Stimulated activated CD4-positive, alpha-beta T cell treated with anti-CD3 and anti-CD28 coated beads, Interleukin-1b, Interleukin-23, amount 100 ng/mL, for 1 hour (primary cell): ENCODE data around the gene ARFGEF2.
"Not testable (repeated sequence)": the region's sequence is repeated elsewhere in the genome, so short reads cannot be mapped to it uniquely, and the experiment has no call there.

Experiments
- DNase-seq, 2 donors: peaks; one replicate each; pipeline ENCODE4 v3.0.0-alpha.2; 2020; ENCODE audit warnings: low read depth in 2 of 2

The ARFGEF2 gene

GRCh38 chr20:48951646-48952045 is 30.1 kb downstream of the ARFGEF2 start:
- DNase-seq: no peak

DNA sequence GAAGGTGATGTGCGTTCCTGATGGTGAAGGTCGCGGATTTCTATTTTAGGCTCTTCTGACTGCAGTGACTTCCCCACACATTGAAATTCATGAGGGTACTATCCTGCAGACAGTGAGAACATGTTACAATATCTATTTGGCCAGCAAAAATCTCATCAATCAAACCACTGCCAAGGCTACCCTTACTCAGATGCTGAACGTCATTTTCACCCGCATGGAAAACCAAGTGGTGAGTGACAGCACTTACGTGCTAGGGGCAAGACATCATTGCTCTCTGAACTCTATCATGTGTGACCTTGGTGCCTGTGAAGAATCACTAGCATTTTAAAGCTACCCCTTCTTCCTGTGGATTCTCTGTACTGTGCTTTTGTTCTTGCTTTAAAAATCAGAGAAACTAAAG is 31.1 kb downstream of the ARFGEF2 start:
- DNase-seq: no peak

- DNase-seq: no peak
Observed at GRCh38 chr20:48953653-48954052, 32.1 kb downstream of the ARFGEF2 start.

DNA sequence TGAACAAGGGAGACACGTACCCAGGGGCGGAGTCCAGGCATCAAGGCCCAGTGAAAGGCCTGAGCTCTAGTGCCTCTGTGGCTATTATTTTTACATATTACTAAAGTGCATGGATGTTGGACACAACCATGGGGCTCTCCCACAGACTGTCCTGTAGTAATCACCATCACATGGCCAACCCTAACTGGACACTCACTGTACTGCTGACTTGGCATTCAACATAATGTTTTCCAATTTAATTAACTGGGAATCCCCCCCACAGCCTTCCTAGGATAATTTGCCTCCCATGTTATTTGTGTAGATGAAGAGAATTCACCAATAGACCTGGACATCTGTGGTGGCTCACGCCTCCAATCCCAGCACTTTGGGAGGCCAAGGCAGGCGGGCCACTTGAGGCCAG is 34.5 kb downstream of the ARFGEF2 start:
- DNase-seq: no peak

DNA sequence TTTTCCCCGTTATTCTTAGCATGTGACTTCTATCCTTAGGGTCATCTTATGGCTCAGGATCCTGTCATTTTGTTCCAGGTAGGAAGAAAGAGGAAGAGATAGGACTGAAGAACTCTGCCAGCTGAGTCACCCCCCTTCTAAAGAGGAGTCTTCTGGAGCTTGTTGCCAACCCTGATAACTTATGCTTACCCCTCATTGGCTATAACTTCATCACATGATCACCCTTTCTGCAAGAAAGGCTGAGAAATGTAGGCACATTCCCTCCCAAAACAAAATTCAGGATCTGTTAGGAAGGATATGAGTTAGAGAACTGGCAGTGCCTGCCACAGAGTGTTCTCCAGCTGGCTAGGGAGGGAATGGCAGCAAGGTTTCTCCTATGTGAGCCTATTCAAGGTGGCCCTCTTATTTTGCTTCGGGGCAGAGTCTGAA is 35.6 kb downstream of the ARFGEF2 start:
- no peak for DNase-seq

DNA sequence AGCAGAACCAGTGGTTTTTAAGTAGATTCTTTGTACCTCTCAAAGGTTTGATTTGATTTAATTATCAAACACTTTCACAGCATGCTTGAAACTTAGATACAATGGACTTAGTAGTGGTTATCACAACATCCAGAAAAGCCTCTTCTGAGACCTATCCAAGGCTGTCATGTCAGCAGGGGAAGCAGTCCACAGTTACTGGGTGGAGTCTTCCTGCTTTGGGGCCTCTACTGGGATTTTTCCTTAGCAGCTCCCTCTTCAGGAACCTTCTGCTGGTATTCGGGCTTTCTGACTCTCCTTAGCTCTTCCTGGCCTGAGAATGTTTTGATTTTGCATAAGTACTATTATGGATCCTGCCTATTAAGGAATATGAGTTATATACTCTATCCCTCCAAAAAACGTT is 36.0 kb downstream of the ARFGEF2 start:
- no peak for DNase-seq

DNA sequence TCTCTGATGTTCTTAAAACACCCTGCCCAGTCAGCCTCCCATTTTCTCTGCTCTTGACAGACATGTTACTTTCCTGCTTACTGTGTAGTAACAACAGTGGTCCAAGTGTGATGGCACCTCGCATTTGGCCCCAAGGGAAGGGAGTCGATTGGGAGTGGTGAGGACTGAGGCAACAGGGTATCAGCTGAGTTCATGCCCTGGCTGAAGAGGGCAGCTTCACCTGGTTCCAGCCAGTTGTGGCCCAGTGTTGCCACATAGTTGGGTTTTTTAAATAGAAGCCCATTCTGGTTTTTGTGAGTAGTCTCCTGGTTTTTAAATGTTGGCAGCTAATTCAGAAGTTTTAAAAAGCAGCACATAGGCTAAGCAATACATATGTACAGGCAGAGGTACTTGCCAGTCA is 37.2 kb downstream of the ARFGEF2 start:
- no peak for DNase-seq

DNA sequence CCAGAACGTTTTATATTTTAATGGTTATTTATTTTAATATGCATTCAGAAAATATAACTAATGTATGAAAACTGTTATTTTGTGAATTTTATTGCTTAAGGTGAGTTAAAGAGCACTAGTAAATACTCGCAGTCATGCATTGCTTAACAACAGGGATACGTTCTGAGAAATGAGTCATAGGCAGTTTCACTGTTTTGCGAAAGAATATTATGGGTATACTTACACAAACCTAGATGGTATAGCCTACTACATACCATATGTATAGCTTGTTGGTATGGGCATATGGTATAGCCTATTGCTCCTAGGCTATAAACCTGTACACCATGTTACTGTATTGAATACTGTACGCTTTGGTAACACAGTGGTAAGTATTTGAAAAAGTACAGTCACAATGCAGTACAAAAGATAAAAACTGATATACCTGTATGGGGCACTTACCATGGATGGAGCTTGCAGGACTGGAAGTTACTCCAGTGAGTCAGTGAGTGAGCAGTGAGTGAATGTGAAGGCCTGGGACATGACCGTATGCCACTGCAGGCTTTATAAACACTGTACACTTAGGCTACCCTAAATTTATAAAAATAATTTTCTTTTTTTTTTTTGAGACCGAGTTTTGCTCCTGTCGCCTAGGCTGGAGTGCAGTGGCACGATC is 38.5 kb downstream of the ARFGEF2 start:
- DNase-seq: no peak

- DNase-seq: no peak
Observed at GRCh38 chr20:48962421-48962820, 40.9 kb downstream of the ARFGEF2 start.

- DNase-seq: no peak
Observed at GRCh38 chr20:48962976-48963771, 41.7 kb downstream of the ARFGEF2 start.

DNA sequence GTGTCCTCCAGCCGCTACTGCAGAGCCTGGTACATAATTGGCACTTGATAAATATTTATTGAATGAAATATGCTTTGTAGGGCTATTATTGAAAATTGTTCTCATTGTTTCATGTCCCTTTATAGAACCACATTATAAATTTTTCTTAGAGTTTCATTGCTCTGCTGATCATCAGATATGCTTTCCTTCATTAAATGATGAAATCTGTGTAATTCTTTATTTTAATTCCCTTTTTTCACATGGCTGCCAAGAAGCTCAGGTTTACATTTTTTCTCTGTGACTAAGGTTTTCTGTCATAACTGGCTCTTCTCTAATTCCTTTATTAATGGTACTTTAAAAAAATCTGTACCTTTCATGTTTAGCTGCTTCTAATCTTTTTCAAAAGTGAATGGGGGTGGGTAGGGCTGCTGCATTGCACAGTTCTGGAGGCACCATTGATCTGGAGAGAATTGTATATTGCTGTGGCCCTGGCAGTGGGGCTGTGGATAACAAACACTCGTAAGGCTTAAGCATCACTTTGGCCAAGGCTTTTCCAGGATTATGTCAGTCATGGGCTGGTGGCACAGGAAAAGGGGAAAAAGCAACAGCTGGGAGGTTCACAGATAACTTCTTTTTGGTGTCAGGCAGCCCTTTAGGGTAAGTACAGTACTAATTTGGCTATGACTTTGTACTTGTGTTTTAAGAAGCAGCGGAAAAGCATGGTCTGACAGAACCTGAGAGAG is 43.8 kb downstream of the ARFGEF2 start:
- DNase-seq: no peak

- no peak for DNase-seq
Observed at GRCh38 chr20:48970681-48971365, 49.3 kb downstream of the ARFGEF2 start.

GRCh38 chr20:48971956-48972355 is 50.4 kb downstream of the ARFGEF2 start:
- DNase-seq: no peak

DNA sequence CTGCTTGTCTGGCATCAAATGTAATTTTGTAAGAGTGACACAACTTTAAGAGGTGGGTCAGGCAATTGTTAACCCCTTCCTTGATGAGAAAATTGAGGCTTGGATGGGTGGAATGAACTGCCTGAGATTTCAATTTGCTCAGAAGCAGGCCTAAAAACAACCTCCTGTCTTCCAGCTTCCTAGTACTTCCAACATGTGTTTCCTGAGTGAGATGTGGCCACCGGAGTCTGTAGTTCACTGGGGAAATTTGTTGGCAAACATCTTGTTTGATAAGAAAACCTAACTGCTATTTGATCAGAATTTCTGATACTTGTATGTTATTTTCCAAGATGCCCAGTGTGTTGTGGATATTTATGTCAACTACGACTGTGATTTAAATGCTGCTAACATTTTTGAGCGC is 51.3 kb downstream of the ARFGEF2 start:
- DNase-seq: no peak

GRCh38 chr20:48975955-48976354 is 54.4 kb downstream of the ARFGEF2 start:
- DNase-seq: no peak

- DNase-seq: not testable (repeated sequence)
Observed at GRCh38 chr20:48979980-48980379, 58.5 kb downstream of the ARFGEF2 start.

DNA sequence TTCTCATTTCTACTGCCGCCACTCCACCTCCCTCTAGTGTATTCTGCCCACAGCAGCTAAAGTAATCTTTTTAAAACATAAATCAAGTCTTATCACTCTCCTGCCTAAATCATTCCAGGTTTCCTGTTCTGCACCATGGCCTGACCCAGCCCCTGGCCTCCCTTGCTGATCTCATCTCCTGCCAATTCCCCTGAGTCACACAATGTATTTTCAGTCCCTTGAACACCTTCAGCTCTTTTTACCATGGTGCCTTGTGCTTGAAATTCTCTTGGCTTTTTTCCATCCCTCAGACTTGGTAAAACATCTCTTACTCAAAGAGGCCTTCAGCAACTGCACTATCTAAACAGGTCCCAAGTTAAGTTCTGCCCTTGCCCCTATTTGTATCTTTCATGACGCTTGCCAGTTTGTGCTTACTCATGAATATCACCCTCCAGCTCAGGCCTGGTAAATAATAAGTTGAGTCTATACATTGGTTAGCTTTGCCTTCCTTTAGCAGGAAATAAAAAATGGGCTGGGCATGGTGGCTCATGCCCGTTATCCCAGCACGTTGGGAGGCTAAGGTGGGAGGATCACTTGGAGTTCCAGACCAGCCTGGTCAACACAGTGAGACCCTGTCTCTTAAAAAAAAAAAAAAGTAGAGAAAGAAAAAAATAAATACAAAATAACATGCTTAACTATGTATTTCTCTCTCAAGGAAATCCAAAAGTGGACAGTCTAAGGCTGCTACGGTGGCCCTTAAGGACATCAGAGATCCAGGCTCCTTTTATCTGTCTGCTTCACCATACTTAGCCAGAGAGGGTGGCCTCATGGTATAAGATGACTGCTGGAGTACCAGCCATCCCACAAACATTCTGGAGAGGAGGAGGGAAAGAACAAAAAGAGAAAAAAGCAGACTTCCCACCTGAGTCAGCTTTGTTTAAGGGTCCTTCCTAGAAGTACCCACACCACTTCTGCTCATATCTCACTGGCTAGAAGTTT is 62.2 kb downstream of the ARFGEF2 start:
- DNase-seq: no peak

DNA sequence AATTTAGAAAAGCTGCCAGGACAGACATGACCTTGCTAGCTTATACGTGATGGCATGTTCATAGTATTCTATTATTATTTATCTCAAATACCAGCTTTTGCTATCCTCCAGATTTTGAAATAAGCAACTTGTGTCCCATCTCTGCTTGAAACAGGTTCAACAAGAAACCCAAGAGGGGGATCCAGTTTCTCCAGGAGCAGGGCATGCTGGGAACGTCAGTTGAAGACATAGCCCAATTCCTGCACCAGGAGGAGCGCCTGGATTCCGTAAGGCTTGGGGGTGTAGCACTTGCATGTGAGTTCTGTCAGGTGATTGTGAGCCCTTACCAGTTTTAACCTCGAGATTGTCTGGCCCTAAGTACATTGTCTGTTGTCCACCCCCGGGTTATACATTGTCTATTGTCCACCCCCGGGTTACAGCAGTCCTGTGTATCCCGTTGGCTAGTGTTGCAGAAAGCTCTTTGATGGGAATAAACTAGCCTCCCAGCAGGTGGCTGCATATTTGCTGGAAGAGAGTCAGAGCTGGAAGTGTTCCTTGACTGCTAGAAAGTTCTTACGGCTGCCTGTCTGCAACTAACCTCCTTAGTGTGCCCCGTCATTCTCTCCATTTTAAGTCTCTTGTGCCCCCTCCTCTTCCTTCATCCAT is 63.2 kb downstream of the ARFGEF2 start:
- no peak for DNase-seq

- DNase-seq: no peak
Observed at GRCh38 chr20:48986899-48987298, 65.4 kb downstream of the ARFGEF2 start.

DNA sequence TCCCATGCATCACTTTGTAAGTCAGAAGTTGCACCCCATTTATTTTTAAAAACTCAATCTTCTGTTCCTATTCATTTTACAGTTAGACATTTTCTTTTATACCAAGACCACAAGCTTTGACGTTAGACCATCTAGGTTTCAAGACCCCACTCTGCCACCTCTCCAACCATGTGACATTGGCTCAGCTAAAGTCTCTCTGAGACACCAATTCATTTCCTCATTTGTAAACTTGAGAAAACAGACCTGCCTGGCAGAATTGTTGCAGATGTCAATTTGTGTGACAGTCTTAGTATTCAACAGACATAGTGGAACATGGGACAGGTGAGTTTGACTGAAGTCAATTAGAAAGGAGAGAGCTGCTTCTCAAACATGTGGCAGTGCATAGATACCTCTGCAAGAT is 69.0 kb downstream of the ARFGEF2 start:
- no peak for DNase-seq
